Fibroblast of lung (primary cell): ENCODE results near the gene ARHGAP5.

Experiments used
- CTCF ChIP-seq, 2 donors: IDR thresholded peaks in 1 of 2; conservative IDR thresholded peaks in 1 of 2; 1 replicate in 1 of 2; 2 replicates in 1 of 2; pipeline ENCODE4 v1.5.1; 2011 to 2012; ENCODE audit warnings: low read length in 2 of 2, control low read depth in 1 of 2, inconsistent platforms in 1 of 2, low read depth in 1 of 2, mild to moderate bottlenecking in 1 of 2
- EZH2 ChIP-seq: IDR thresholded peaks from 2 replicates; pipeline ENCODE4 v1.5.1; 2012; ENCODE audit warnings: low read length, control low read depth, mild to moderate bottlenecking; ENCODE audit errors: missing control alignments

- TF ChIP-seq CTCF (conservative IDR thresholded peaks at IDR 0.05 in 1 of 2, IDR thresholded peaks at IDR 0.05 in 1 of 2; ENCODE audit: low read depth in 1 of 2, low read length in 2 of 2) (no peak), EZH2 (no peak)
Observed at GRCh38 chr14:32171469-32171868, 94.4 kb downstream of the ARHGAP5 start.
